GM12878 (cell line): ENCODE results near the gene CAPN9. TPM values are rescaled to one million over a fixed set of nuclear protein-coding genes. Genes with fewer than 3 reads are reported as not detected.

Experiments
- ATAC-seq: fragments of 200-7000 bp; cut with Tn5 transposase; 3 replicates; pipeline ENCODE4 v1.9.1; 2020; ENCODE audit warnings: mild to moderate bottlenecking, moderate library complexity
- BruUV-seq: library from RNA; stranded (reverse); fragments of 400-500 nt; replicated peaks from 2 replicates; lab custom pipeline; 2021; lab: Mats Ljungman, UMichigan
- CTCF ChIA-PET: fragments of 300-600 bp; sonication (Branson Sonifier 250); formaldehyde crosslinking; extraction: SDS; loops from one replicate; lab custom pipeline; 2021; ENCODE audit warnings: inconsistent platforms; lab: Yijun Ruan, JAX
- POLR2A ChIA-PET: fragments of 350-600 bp; formaldehyde crosslinking; extraction: SDS; loops from one replicate; lab custom pipeline; 2021; ENCODE audit warnings: inconsistent platforms; lab: Charles Lee
- RAD21 ChIA-PET: fragments of 300-600 bp; sonication (Branson Sonifier 250); formaldehyde crosslinking; loops from one replicate; lab custom pipeline; 2023; ENCODE audit warnings: antibody characterized with exemption; ENCODE audit not compliant: unreplicated experiment; lab: Charles Lee
- SMC1A ChIA-PET: fragments of 300-600 bp; sonication (Branson Sonifier 250); formaldehyde crosslinking; loops from one replicate; lab custom pipeline; 2023; ENCODE audit not compliant: unreplicated experiment, uncharacterized antibody; lab: Charles Lee
- DNase-seq: peaks from one replicate; pipeline ENCODE4 v3.0.0-alpha.2; 2011; ENCODE audit warnings: low read depth, low spot score
- FAIRE-seq: peaks from 3 replicates; lab custom pipeline; 2011; peaks lifted over from hg19 to GRCh38; lab: Jason Lieb, UNC
- H2AFZ ChIP-seq: 2 replicates; pipeline ENCODE4 v1.6.0; 2011; ENCODE audit warnings: low read depth, low read length, control low read depth; ENCODE audit not compliant: control insufficient read depth
- H3K27ac ChIP-seq: 2 replicates; pipeline ENCODE4 v1.5.1; 2011; ENCODE audit warnings: control low read depth; ENCODE audit not compliant: control insufficient read depth, insufficient read depth
- H3K27me3 ChIP-seq, 2 experiments: replicated peaks in 1 of 2; 2 replicates each; pipeline versions ENCODE4 v1.6.0 to v1.6.1; 2011; ENCODE audit warnings: low read length in 1 of 2; ENCODE audit not compliant: control insufficient read depth in 2 of 2, insufficient read depth in 2 of 2
- H3K36me3 ChIP-seq, 2 experiments: 2 replicates each; pipeline ENCODE4 v1.5.1; 2011; ENCODE audit warnings: low read length in 1 of 2; ENCODE audit not compliant: control insufficient read depth in 2 of 2, insufficient read depth in 2 of 2
- H3K4me1 ChIP-seq: 2 replicates; pipeline ENCODE4 v1.6.1; 2011; ENCODE audit warnings: mild to moderate bottlenecking, low read length, moderate library complexity, mixed read lengths; ENCODE audit not compliant: control insufficient read depth, insufficient read depth
- H3K4me2 ChIP-seq: 2 replicates; pipeline ENCODE4 v1.6.0; 2011; ENCODE audit warnings: control low read depth; ENCODE audit not compliant: control insufficient read depth, insufficient read depth
- H3K4me3 ChIP-seq: fragments of 200-600 bp; sonication (generic); 2 replicates; pipeline ENCODE4 v1.5.1; 2016
- H3K79me2 ChIP-seq: 2 replicates; pipeline ENCODE4 v1.6.0; 2011; ENCODE audit warnings: low read length; ENCODE audit not compliant: control insufficient read depth, insufficient read depth
- H3K9ac ChIP-seq: 2 replicates; pipeline ENCODE4 v1.8.0; 2011; ENCODE audit warnings: low read length, control low read depth, mixed read lengths; ENCODE audit not compliant: control insufficient read depth, insufficient read depth
- H3K9me3 ChIP-seq: replicated peaks from 3 replicates; pipeline ENCODE4 v1.5.1; 2011; ENCODE audit warnings: mild to moderate bottlenecking, low read length; ENCODE audit not compliant: control insufficient read depth, insufficient read depth
- H4K20me1 ChIP-seq: 2 replicates; pipeline ENCODE4 v1.6.0; 2011; ENCODE audit not compliant: control insufficient read depth, insufficient read depth
- EGR1 ChIP-seq, 2 experiments: IDR thresholded peaks; 1 replicate in 1 of 2; 2 replicates in 1 of 2; pipeline ENCODE4 v1.6.1; 2011 to 2012; ENCODE audit warnings: low read depth in 2 of 2, low read length in 2 of 2, borderline replicate concordance in 1 of 2, mild to moderate bottlenecking in 1 of 2, moderate library complexity in 1 of 2
- MYC ChIP-seq: IDR thresholded peaks from 2 replicates; pipeline ENCODE4 v1.6.1; 2011; ENCODE audit warnings: mild to moderate bottlenecking, low read length, moderate library complexity, inconsistent platforms; ENCODE audit not compliant: insufficient read depth, insufficient replicate concordance, insufficient read length, severe bottlenecking
- NFYA ChIP-seq: IDR thresholded peaks from 2 replicates; pipeline ENCODE4 v1.6.1; 2011; ENCODE audit warnings: low read depth, mild to moderate bottlenecking, low read length, improper control_type of control experiment, borderline replicate concordance
- TCF3 ChIP-seq: IDR thresholded peaks from 2 replicates; pipeline ENCODE4 v1.6.1; 2012; ENCODE audit warnings: low read depth, mild to moderate bottlenecking, low read length, borderline replicate concordance; ENCODE audit not compliant: insufficient read depth
- ZNF24 ChIP-seq: fragments of 450-650 bp; IDR thresholded peaks from 2 replicates; pipeline ENCODE4 v1.6.1; 2017; ENCODE audit warnings: antibody characterized with exemption, mild to moderate bottlenecking
- WGBS: methylation state at CpG from one replicate; pipeline ENCODE4 v1.1.6; 2016; ENCODE audit warnings: low lambda C conversion rate; ENCODE audit not compliant: insufficient replicate concordance, insufficient coverage; ENCODE audit errors: missing lambda C conversion rate; 5-methylcytosine and 5-hydroxymethylcytosine counted together
- in situ Hi-C: fragments of 300-500 bp; cut with MboI; formaldehyde crosslinking; loops from 9 replicates; pipeline ENCODE4 v1.14.3; 2018; ENCODE audit warnings: mixed read lengths
- intact Hi-C: fragments of 100-400 bp; cut with micrococcal nuclease; formaldehyde crosslinking; loops from one replicate; pipeline ENCODE4 v1.14.2; 2022; ENCODE audit not compliant: unreplicated experiment
- polyA plus RNA-seq, 11 experiments: library from polyadenylated mRNA; depleted of rRNA in 4 of 11; unstranded in 6 of 11; stranded (reverse) in 5 of 11; fragments of >200 nt; fragmentation: Nextera tagmentation in 4 of 11; fragmentation: Illumina TruSeq in 1 of 11; extraction: Ambion mirVana in 4 of 11; extraction: Trizol in 1 of 11; gene quantifications; 1 replicate in 1 of 11; 2 replicates in 10 of 11; pipeline versions ENCODE4 v1.2.1 to v1.2.3, GENCODE V29; 2011 to 2016; ENCODE audit warnings: inconsistent platforms in 2 of 11, missing spikeins in 2 of 11, low read depth in 1 of 11
- total RNA-seq, 4 experiments: library from RNA; depleted of rRNA in 3 of 4; stranded (reverse); fragments of >200 nt in 3 of 4; fragmentation: Illumina TruSeq in 1 of 4; extraction: Trizol in 1 of 4; gene quantifications; 2 replicates each; pipeline versions ENCODE4 v1.2.1 to v1.2.3, GENCODE V29; 2013 to 2021
- TF ChIP-seq, protein P1 (sequence below): fragments of 450-650 bp; IDR thresholded peaks from 2 replicates; pipeline ENCODE4 v1.6.1; 2016; ENCODE audit warnings: mild to moderate bottlenecking
- TF ChIP-seq, protein P2 (sequence below): fragments of 450-650 bp; IDR thresholded peaks from 2 replicates; pipeline ENCODE4 v1.6.1; 2017; ENCODE audit warnings: borderline replicate concordance
- TF ChIP-seq, protein P3 (sequence below): fragments of 450-650 bp; IDR thresholded peaks from 2 replicates; pipeline ENCODE4 v1.6.1; 2016; ENCODE audit warnings: mild to moderate bottlenecking, moderate library complexity, borderline replicate concordance

CAPN9 gene
- total and polyA plus RNA-seq, 10 of the 15 experiments (the other 5 are each of a cell fraction or from before 2014, with no cell fraction given) = not detected

DNA sequence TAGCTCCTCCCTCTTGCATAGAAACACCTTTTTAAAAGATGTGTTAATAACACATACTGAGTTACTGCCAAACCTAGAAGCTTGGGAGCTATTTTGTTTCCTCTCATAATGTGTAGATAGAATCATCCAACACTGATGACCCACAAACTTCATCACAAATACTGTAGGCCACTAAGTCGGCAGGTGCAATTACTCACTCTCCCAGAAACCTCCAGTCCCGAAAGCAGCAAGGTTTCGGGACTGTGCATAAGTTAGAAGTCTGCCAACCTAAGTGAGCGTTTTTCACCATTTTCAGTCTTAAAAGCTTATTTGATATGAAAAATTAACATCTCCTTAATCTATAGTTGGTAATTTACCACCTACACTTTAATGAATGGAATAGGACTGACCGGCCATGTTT, 89.2 kb downstream of the CAPN9 start:
- ChIA-PET RAD21 (no interaction called here), SMC1A (no interaction called here), POLR2A (no interaction called here), CTCF (interaction anchor here (0.6 to 1.3 kb wide), 2 partner anchors 12 to 394 kb away, joined by 3 to 4 read pairs; no protein-coding TSS in a partner anchor)
- no peak for FAIRE-seq
- TF ChIP-seq ZNF24 = no peak
- TF ChIP-seq, protein P1, sequence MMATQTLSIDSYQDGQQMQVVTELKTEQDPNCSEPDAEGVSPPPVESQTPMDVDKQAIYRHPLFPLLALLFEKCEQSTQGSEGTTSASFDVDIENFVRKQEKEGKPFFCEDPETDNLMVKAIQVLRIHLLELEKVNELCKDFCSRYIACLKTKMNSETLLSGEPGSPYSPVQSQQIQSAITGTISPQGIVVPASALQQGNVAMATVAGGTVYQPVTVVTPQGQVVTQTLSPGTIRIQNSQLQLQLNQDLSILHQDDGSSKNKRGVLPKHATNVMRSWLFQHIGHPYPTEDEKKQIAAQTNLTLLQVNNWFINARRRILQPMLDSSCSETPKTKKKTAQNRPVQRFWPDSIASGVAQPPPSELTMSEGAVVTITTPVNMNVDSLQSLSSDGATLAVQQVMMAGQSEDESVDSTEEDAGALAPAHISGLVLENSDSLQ = no peak
- TF ChIP-seq, protein P2, sequence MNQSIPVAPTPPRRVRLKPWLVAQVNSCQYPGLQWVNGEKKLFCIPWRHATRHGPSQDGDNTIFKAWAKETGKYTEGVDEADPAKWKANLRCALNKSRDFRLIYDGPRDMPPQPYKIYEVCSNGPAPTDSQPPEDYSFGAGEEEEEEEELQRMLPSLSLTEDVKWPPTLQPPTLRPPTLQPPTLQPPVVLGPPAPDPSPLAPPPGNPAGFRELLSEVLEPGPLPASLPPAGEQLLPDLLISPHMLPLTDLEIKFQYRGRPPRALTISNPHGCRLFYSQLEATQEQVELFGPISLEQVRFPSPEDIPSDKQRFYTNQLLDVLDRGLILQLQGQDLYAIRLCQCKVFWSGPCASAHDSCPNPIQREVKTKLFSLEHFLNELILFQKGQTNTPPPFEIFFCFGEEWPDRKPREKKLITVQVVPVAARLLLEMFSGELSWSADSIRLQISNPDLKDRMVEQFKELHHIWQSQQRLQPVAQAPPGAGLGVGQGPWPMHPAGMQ = no peak
- TF ChIP-seq, protein P3, sequence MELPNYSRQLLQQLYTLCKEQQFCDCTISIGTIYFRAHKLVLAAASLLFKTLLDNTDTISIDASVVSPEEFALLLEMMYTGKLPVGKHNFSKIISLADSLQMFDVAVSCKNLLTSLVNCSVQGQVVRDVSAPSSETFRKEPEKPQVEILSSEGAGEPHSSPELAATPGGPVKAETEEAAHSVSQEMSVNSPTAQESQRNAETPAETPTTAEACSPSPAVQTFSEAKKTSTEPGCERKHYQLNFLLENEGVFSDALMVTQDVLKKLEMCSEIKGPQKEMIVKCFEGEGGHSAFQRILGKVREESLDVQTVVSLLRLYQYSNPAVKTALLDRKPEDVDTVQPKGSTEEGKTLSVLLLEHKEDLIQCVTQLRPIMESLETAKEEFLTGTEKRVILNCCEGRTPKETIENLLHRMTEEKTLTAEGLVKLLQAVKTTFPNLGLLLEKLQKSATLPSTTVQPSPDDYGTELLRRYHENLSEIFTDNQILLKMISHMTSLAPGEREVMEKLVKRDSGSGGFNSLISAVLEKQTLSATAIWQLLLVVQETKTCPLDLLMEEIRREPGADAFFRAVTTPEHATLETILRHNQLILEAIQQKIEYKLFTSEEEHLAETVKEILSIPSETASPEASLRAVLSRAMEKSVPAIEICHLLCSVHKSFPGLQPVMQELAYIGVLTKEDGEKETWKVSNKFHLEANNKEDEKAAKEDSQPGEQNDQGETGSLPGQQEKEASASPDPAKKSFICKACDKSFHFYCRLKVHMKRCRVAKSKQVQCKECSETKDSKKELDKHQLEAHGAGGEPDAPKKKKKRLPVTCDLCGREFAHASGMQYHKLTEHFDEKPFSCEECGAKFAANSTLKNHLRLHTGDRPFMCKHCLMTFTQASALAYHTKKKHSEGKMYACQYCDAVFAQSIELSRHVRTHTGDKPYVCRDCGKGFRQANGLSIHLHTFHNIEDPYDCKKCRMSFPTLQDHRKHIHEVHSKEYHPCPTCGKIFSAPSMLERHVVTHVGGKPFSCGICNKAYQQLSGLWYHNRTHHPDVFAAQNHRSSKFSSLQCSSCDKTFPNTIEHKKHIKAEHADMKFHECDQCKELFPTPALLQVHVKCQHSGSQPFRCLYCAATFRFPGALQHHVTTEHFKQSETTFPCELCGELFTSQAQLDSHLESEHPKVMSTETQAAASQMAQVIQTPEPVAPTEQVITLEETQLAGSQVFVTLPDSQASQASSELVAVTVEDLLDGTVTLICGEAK = no peak
- TF ChIP-seq MYC = no peak
- no peak for TF ChIP-seq NFYA
- TF ChIP-seq EGR1 (IDR thresholded peaks at IDR 0.05; ENCODE audit: borderline replicate concordance in 1 of 2, low read depth in 2 of 2, low read length in 2 of 2) = no peak
- no peak for TF ChIP-seq TCF3
- ATAC-seq = no peak
- Histone ChIP-seq H3K4me3 (no peak overlapping the region), H3K9ac (no peak overlapping the region), H2AFZ (no peak overlapping the region), H3K36me3 (no peaks in the 10 kb centered on the region), H3K27me3 (no peaks in the 10 kb centered on the region), H3K79me2 (no peaks in the 10 kb centered on the region), H3K9me3 (no peaks in the 10 kb centered on the region), H3K4me1 (no peaks in the 10 kb centered on the region), H3K27ac (no peak overlapping the region), H4K20me1 (no peaks in the 10 kb centered on the region), H3K4me2 (no peak overlapping the region)
- BruUV-seq = no TSS peak
- in situ Hi-C loops (no loop called here), intact Hi-C loops (no loop called here)
- no peak for DNase-seq
- 58% methylated on average over 5 of the region's 5 CpGs for WGBS
